Endothelial cell of umbilical vein (primary cell): ENCODE results near the gene LRTM2. TPM values are rescaled to one million over a fixed set of nuclear protein-coding genes. Genes with fewer than 3 reads are reported as not detected.

Experiments used
- BruUV-seq: library from RNA; stranded (reverse); fragments of 400-500 nt; replicated peaks from 2 replicates; lab custom pipeline; 2021; lab: Mats Ljungman, UMichigan
- CTCF ChIA-PET: fragments of 300-600, 350-600 bp; sonication (Branson Sonifier 250); formaldehyde crosslinking; loops from one replicate; lab custom pipeline; 2021; ENCODE audit warnings: antibody characterized with exemption, inconsistent platforms; lab: Charles Lee
- POLR2A ChIA-PET: fragments of 300-600, 350-600 bp; sonication (Branson Sonifier 250); formaldehyde crosslinking; loops from one replicate; lab custom pipeline; 2021; ENCODE audit warnings: antibody characterized with exemption, inconsistent platforms; lab: Charles Lee
- DNase-seq: peaks from one replicate; pipeline ENCODE4 v3.0.0-alpha.2; 2011; ENCODE audit warnings: low read depth, low spot score
- FAIRE-seq: peaks from 2 replicates; lab custom pipeline; 2011; peaks lifted over from hg19 to GRCh38; lab: Jason Lieb, UNC
- H2AFZ ChIP-seq: 2 replicates; pipeline ENCODE4 v1.6.0; 2012; ENCODE audit warnings: low read depth, low read length, control low read depth, inconsistent platforms
- H3K27ac ChIP-seq: 2 replicates; pipeline ENCODE4 v1.5.1; 2011; ENCODE audit warnings: low read depth, mild to moderate bottlenecking, control low read depth, low read length, moderate library complexity; ENCODE audit not compliant: insufficient read depth
- H3K27me3 ChIP-seq, 2 experiments: 2 replicates each; pipeline versions ENCODE4 v1.6.0 to v1.6.1; 2011; ENCODE audit warnings: low read length in 2 of 2, mixed read lengths in 1 of 2; ENCODE audit not compliant: control insufficient read depth in 2 of 2, insufficient read depth in 2 of 2
- H3K36me3 ChIP-seq, 2 experiments: 2 replicates in 1 of 2; 3 replicates in 1 of 2; pipeline ENCODE4 v1.5.1; 2011; ENCODE audit warnings: low read length in 2 of 2, mild to moderate bottlenecking in 1 of 2, moderate library complexity in 1 of 2; ENCODE audit not compliant: control insufficient read depth in 2 of 2, insufficient read depth in 2 of 2; ENCODE audit errors: extremely low read depth in 1 of 2
- H3K4me1 ChIP-seq: 3 replicates; pipeline ENCODE4 v1.5.1; 2011; ENCODE audit warnings: mild to moderate bottlenecking, low read length; ENCODE audit not compliant: control insufficient read depth, insufficient read depth; ENCODE audit errors: extremely low read depth
- H3K4me2 ChIP-seq: 2 replicates; pipeline ENCODE4 v1.6.1; 2011; ENCODE audit warnings: low read length, control low read depth, mixed read lengths; ENCODE audit not compliant: insufficient read depth
- H3K4me3 ChIP-seq, 3 experiments: fragments of 200-600 bp in 1 of 3; sonication (generic), shearing (Covaris generic) in 1 of 3; replicated peaks in 1 of 3; 2 replicates each; pipeline ENCODE4 v1.5.1; 2011 to 2016; ENCODE audit warnings: control low read depth in 3 of 3, low read length in 3 of 3, mild to moderate bottlenecking in 2 of 3, inconsistent platforms in 1 of 3, low read depth in 1 of 3, moderate library complexity in 1 of 3; ENCODE audit not compliant: insufficient read depth in 1 of 3
- H3K79me2 ChIP-seq: 2 replicates; pipeline ENCODE4 v1.6.0; 2012; ENCODE audit warnings: low read length, inconsistent platforms; ENCODE audit not compliant: control insufficient read depth, insufficient read depth
- H3K9ac ChIP-seq: replicated peaks from 2 replicates; pipeline ENCODE3; 2011; ENCODE audit warnings: low read length, control low read depth; ENCODE audit not compliant: insufficient read depth; ENCODE audit errors: extremely low read depth
- H3K9me1 ChIP-seq: replicated peaks from 3 replicates; pipeline ENCODE4 v1.6.0; 2011; ENCODE audit warnings: mild to moderate bottlenecking, low read length; ENCODE audit not compliant: control insufficient read depth, insufficient read depth; ENCODE audit errors: extremely low read depth
- H3K9me3 ChIP-seq: replicated peaks from 2 replicates; pipeline ENCODE4 v1.5.1; 2012; ENCODE audit warnings: low read length, inconsistent platforms; ENCODE audit not compliant: control insufficient read depth, insufficient read depth
- H4K20me1 ChIP-seq: replicated peaks from 2 replicates; pipeline ENCODE3; 2011; ENCODE audit warnings: mild to moderate bottlenecking, low read length; ENCODE audit not compliant: control insufficient read depth, insufficient read depth; ENCODE audit errors: extremely low read depth
- EZH2 ChIP-seq: IDR thresholded peaks from 2 replicates; pipeline ENCODE4 v1.6.1; 2012; ENCODE audit warnings: borderline replicate concordance, low read depth, mild to moderate bottlenecking, moderate library complexity, low read length, inconsistent platforms; ENCODE audit not compliant: severe bottlenecking
- FOS ChIP-seq: IDR thresholded peaks from 2 replicates; pipeline ENCODE4 v1.6.1; 2011; ENCODE audit warnings: mild to moderate bottlenecking, low read length, moderate library complexity, borderline replicate concordance; ENCODE audit not compliant: insufficient read depth
- GATA2 ChIP-seq: IDR thresholded peaks from 2 replicates; pipeline ENCODE4 v1.7.0; 2011; ENCODE audit warnings: low read depth, mild to moderate bottlenecking, moderate library complexity, mixed read lengths, low read length; ENCODE audit not compliant: insufficient read length, insufficient read depth
- JUN ChIP-seq: IDR thresholded peaks from 2 replicates; pipeline ENCODE4 v1.6.1; 2011; ENCODE audit warnings: borderline replicate concordance, low read depth; ENCODE audit not compliant: insufficient read length, insufficient read depth
- MYC ChIP-seq: IDR thresholded peaks from one replicate; pipeline ENCODE4 v1.6.1; 2011; ENCODE audit warnings: mild to moderate bottlenecking, low read depth, low read length
- POLR2A ChIP-seq: IDR thresholded peaks from 2 replicates; pipeline ENCODE4 v1.6.1; 2012; ENCODE audit warnings: low read depth, mild to moderate bottlenecking, control low read depth, low read length
- POLR2AphosphoS5 ChIP-seq: IDR thresholded peaks from 2 replicates; pipeline ENCODE4 v1.6.1; 2012; ENCODE audit warnings: low read depth, mild to moderate bottlenecking, control low read depth, low read length, moderate library complexity; ENCODE audit not compliant: insufficient read depth
- dilution Hi-C: fragments of 300-500 bp; cut with MboI; formaldehyde crosslinking; loops from one replicate; pipeline ENCODE4 v1.15.0; 2019; ENCODE audit warnings: low sequenced_read_pairs; ENCODE audit not compliant: extremely low pct_ligation_motif_present
- intact Hi-C: fragments of 100-400 bp; cut with micrococcal nuclease; formaldehyde crosslinking; loops from one replicate; pipeline ENCODE4 v1.10.0; 2022
- polyA plus RNA-seq, 4 experiments: library from polyadenylated mRNA; depleted of rRNA in 3 of 4; stranded (reverse) in 3 of 4; unstranded in 1 of 4; fragments of >200 nt; gene quantifications; 2 replicates each; pipeline versions ENCODE4 v1.2.1 to v1.2.3, GENCODE V29; 2011 to 2012; ENCODE audit warnings: missing spikeins in 1 of 4
- total RNA-seq: library from RNA; stranded (reverse); gene quantifications from 2 replicates; pipeline ENCODE4 v1.2.3, GENCODE V29; 2021
- TF ChIP-seq, protein P1 (sequence below): IDR thresholded peaks from 2 replicates; pipeline ENCODE4 v1.6.1; 2011; ENCODE audit not compliant: insufficient read depth, insufficient read length
- TF ChIP-seq, protein P2 (sequence below), 2 donors: IDR thresholded peaks; 1 replicate in 1 of 2; 2 replicates in 1 of 2; pipeline ENCODE4 v1.5.1; 2011; ENCODE audit warnings: low read length in 2 of 2, mild to moderate bottlenecking in 2 of 2, moderate library complexity in 2 of 2, control low read depth in 1 of 2, inconsistent platforms in 1 of 2, low read depth in 1 of 2; ENCODE audit not compliant: insufficient read depth in 1 of 2; ENCODE audit errors: extremely low read depth in 1 of 2

LRTM2 gene
- total and polyA plus RNA-seq, 2 donors (not counting 3 experiments of a cell fraction or from before 2014, with no cell fraction given) = not detected

DNA sequence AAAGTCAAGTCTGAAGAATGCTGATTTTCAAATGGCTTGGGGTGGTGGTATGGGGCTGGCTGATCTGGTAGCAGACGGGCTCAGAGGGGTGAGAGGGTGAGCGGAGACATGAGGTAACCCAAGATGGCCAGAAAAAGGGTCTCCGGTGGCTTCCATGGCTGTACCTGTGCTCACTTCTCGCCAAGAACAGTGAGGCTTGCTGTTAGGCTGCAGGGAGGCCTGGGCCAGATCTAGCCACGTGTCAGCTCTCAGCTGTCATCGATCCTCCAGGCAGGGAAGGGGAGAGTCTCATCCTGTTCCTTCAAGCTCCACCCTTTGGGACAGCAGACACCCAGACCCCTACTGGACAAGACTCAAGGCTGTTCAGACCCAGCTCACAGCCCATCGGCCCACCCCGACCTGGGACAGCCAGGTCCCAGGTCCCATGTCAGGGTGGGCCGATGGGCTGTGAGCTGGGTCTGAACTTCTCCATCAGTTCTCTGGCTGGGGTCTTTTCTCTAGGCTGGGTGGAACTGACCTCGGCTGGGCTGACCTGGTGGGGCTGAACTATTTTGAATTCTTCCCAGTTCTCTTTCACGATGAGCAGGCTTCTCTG lies 9.0 kb downstream of the LRTM2 start:
- H3K4me2 ChIP-seq = no peak overlapping the region
- ChIA-PET CTCF (no interaction called here), POLR2A (no interaction called here)
- DNase-seq = no peak
- no peak overlapping the region for H2AFZ ChIP-seq
- no peak for FAIRE-seq
- dilution Hi-C loops (no loop called here), intact Hi-C loops (no loop called here)
- H3K79me2 ChIP-seq = no peaks in the 10 kb centered on the region
- no peaks in the 10 kb centered on the region for H4K20me1 ChIP-seq
- H3K9me1 ChIP-seq = no peaks in the 10 kb centered on the region
- no TSS peak for BruUV-seq
- H3K9ac ChIP-seq = no peak overlapping the region
- no peak overlapping the region for H3K4me3 ChIP-seq
- H3K27me3 ChIP-seq = peaks cover 2 to 6% of the 10 kb centered on the region in 2 experiments
- no peaks in the 10 kb centered on the region for H3K36me3 ChIP-seq
- no peaks in the 10 kb centered on the region for H3K9me3 ChIP-seq
- no peaks in the 10 kb centered on the region for H3K4me1 ChIP-seq
- no peak overlapping the region for H3K27ac ChIP-seq
- TF ChIP-seq FOS (no peak), MYC (no peak), POLR2A (no peak), GATA2 (no peak), JUN (no peak), POLR2AphosphoS5 (no peak), EZH2 (no peak)
- TF ChIP-seq, protein P1, sequence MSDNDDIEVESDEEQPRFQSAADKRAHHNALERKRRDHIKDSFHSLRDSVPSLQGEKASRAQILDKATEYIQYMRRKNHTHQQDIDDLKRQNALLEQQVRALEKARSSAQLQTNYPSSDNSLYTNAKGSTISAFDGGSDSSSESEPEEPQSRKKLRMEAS = no peak
- TF ChIP-seq, protein P2, sequence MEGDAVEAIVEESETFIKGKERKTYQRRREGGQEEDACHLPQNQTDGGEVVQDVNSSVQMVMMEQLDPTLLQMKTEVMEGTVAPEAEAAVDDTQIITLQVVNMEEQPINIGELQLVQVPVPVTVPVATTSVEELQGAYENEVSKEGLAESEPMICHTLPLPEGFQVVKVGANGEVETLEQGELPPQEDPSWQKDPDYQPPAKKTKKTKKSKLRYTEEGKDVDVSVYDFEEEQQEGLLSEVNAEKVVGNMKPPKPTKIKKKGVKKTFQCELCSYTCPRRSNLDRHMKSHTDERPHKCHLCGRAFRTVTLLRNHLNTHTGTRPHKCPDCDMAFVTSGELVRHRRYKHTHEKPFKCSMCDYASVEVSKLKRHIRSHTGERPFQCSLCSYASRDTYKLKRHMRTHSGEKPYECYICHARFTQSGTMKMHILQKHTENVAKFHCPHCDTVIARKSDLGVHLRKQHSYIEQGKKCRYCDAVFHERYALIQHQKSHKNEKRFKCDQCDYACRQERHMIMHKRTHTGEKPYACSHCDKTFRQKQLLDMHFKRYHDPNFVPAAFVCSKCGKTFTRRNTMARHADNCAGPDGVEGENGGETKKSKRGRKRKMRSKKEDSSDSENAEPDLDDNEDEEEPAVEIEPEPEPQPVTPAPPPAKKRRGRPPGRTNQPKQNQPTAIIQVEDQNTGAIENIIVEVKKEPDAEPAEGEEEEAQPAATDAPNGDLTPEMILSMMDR (IDR thresholded peaks at IDR 0.05; ENCODE audit: extremely low read depth in 1 of 2, insufficient read depth in 1 of 2, low read depth in 1 of 2, low read length in 2 of 2) = no peak
